Left lobe of liver (tissue), 2 donors: Measurements from ENCODE around the gene NBPF3. TPM values are rescaled to one million over a fixed set of nuclear protein-coding genes. Genes with fewer than 3 reads are reported as not detected.
A peak's percentile ranks its signal among the peaks of the same experiment; 100 is the strongest.
"Not testable (repeated sequence)": the region's sequence is repeated elsewhere in the genome, so short reads cannot be mapped to it uniquely, and the experiment has no call there.

Experiments
- ATAC-seq: fragments of 200-7000 bp; cut with Tn5 transposase; one replicate; pipeline ENCODE4 v1.9.1; 2020; ENCODE audit warnings: mild to moderate bottlenecking, moderate library complexity
- DNase-seq: peaks from one replicate; pipeline ENCODE4 v3.0.0-alpha.2; 2020; ENCODE audit warnings: low spot score
- total RNA-seq: library from RNA; stranded (reverse); gene quantifications from one replicate; pipeline ENCODE4 v1.2.1, GENCODE V29; 2021
- donor health status: DM: no; HTN: no; CAD: no; lungs with moderate emphysema.
- donor health status: DM: no; HTN: yes; CAD: no.

NBPF3 gene
- total RNA-seq, 1 donor from 2014 or later, result 3.5 TPM

- DNase-seq (no peak), ATAC-seq (peak; percentile 76)
These were observed 77.2 kb downstream of the NBPF3 start for GRCh38 chr1:21517161-21517589.

GRCh38 chr1:21517660-21518480, 77.9 kb downstream of the NBPF3 start:
- ATAC-seq (no peak), DNase-seq (no peak)

- DNase-seq, result no peak
- no peak for ATAC-seq
These were observed 79.0 kb downstream of the NBPF3 start for GRCh38 chr1:21518774-21519455.

- not testable (repeated sequence) for DNase-seq, ATAC-seq
These were observed 79.6 kb downstream of the NBPF3 start for GRCh38 chr1:21519486-21520070.

- DNase-seq, result no peak
- ATAC-seq, result no peak
These were observed 81.2 kb downstream of the NBPF3 start for GRCh38 chr1:21520899-21521716.

GRCh38 chr1:21521717-21522060, 81.8 kb downstream of the NBPF3 start:
- DNase-seq (no peak), ATAC-seq (no peak)

GRCh38 chr1:21522525-21523038, 82.6 kb downstream of the NBPF3 start:
- ATAC-seq (no peak), DNase-seq (no peak)

- DNase-seq (no peak), ATAC-seq (no peak)
These were observed 83.4 kb downstream of the NBPF3 start for GRCh38 chr1:21523297-21523813.

GRCh38 chr1:21524220-21524619, 84.3 kb downstream of the NBPF3 start:
- DNase-seq (no peak), ATAC-seq (no peak)

- no peak for DNase-seq
- peak; percentile 58 for ATAC-seq
These were observed 84.9 kb downstream of the NBPF3 start for GRCh38 chr1:21524686-21525339.

GRCh38 chr1:21525340-21525717, 85.4 kb downstream of the NBPF3 start:
- ATAC-seq (no peak), DNase-seq (no peak)

- ATAC-seq (no peak), DNase-seq (no peak)
These were observed 86.5 kb downstream of the NBPF3 start for GRCh38 chr1:21526441-21526840.

GRCh38 chr1:21530368-21531016, 90.6 kb downstream of the NBPF3 start:
- DNase-seq, result no peak
- no peak for ATAC-seq

GRCh38 chr1:21531241-21531640, 91.3 kb downstream of the NBPF3 start:
- DNase-seq (no peak), ATAC-seq (no peak)

GRCh38 chr1:21532496-21532895, 92.6 kb downstream of the NBPF3 start:
- ATAC-seq (no peak), DNase-seq (no peak)

- DNase-seq (no peak), ATAC-seq (no peak)
These were observed 93.1 kb downstream of the NBPF3 start for GRCh38 chr1:21532992-21533534.

- no peak for ATAC-seq
- DNase-seq, result no peak
These were observed 94.2 kb downstream of the NBPF3 start for GRCh38 chr1:21534146-21534545.
